HG03521 (cell line): Measurements from ENCODE around the gene DNAJB1.
"Not testable (repeated sequence)": the region's sequence is repeated elsewhere in the genome, so short reads cannot be mapped to it uniquely, and the experiment has no call there.

Experiments used
- ATAC-seq: cut with Tn5 transposase; IDR thresholded peaks from one replicate; pipeline ENCODE4 v1.9.1; 2021; ENCODE audit warnings: mild to moderate bottlenecking, moderate library complexity; ENCODE audit not compliant: unreplicated experiment

The DNAJB1 gene

DNA sequence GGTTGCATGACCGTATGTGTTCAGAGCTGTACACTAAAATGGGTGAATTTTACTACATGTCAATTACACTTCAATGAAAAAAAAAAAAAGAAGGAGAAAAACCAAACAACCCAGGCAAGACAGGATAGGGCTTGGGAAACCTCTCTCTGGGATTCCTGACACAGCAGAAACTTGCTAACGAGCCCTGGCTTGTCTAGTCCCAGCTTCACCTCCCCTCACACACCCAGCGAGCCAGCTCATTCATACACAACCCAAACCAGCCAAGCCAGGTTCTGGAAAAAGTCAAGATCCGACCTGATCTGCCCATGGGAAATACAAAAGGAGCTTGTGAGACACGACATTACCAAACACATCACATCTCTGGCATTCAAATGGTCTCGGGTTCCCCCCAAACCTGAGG lies 7.5 kb upstream of the DNAJB1 start:
- ATAC-seq: no peak

DNA sequence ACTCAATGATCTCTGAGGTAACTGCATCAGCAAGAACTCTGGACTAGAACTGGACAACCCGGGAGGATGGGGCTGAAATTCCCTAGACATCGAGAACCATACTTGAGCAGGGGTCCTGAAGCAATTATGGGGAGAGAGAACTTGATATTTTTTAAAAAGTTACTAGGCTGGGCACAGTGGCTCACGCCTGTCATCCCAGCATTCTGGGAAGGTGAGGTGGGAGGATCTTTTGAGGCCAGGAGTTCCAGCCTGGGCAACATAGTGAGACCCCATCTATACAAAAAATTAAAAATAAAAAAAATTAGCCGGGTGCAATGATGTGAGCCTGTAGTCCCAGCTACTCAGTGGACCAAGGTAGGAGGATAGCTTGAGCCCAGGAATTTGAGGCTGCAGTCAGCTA lies 2.3 kb upstream of the DNAJB1 start:
- no peak for ATAC-seq

DNA sequence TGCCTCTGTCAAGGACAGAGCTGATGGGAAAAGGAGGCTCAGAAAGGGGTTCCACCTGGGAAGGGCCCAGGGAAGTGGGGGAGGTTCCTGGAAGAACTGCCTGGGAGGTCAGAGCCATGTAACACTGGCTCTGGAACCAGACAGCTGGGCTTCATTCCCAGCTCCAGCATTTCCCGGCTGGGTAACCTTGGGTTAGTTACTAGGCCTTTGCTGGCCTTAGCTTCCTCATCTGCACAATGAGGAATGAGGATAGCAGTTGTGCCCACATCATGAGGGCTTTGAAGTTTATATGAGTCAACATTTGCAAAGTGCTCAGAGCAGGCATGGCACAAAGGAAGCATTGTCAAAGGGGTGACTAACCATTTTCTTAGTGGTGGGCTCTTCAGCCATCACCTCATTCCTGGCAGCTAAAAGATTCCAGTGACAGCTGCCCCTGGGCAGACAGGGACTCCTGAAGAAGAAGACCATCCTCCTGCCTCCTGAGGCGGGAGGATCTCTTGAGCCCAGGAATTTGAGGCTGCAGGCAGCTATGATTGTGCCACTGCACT lies 1.7 kb upstream of the DNAJB1 start:
- ATAC-seq: no peak

DNA sequence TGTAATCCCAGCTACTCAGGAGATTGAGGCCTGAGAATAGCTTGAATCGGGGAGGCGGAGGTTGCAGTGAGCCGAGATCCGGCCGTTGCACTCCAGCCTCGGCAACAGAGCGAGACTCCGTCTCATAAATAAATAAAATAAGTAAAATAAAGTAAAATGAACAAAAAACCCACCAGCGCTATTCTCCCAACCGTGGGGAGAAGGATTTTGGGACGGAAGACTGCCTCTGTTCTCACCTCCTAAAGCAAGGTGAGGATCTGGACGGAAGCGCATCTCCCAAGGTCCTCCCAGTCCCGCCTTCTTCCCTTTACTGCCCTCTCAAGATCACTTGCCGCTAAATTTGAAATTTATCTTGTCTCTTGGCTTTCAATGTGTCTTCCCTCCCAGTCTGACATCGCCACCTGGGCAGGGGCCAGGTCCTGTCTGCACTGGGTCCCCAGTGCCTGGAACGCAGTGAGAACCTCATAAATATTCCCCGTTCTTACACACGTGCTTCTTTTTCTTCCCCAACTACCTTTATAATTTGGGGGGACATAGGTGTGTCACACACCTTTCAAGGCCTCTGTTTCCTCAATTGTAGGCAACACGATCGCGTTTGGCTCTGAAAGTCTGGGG lies 1.2 kb upstream of the DNAJB1 start:
- ATAC-seq: no peak

DNA sequence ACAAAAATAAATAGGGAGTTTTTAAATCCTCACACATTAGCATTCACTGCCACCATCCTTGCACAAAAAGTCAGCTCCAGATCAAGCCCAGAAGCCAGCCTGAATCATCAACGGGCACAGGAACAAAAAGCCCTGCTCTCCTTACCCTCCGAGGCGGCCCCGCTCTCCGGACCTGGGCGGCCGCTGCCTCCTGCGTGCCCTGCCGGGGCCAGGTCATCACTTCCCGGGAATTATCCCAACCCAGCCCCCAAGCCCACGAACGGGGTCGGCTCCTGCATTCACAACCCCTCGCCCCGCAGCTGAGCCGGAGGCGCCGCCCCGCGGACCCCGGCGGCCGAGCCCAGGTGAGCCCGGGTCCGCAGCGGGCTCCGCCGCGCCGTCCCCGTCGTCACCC lies 754 bp downstream of the DNAJB1 start:
- no peak for ATAC-seq

DNA sequence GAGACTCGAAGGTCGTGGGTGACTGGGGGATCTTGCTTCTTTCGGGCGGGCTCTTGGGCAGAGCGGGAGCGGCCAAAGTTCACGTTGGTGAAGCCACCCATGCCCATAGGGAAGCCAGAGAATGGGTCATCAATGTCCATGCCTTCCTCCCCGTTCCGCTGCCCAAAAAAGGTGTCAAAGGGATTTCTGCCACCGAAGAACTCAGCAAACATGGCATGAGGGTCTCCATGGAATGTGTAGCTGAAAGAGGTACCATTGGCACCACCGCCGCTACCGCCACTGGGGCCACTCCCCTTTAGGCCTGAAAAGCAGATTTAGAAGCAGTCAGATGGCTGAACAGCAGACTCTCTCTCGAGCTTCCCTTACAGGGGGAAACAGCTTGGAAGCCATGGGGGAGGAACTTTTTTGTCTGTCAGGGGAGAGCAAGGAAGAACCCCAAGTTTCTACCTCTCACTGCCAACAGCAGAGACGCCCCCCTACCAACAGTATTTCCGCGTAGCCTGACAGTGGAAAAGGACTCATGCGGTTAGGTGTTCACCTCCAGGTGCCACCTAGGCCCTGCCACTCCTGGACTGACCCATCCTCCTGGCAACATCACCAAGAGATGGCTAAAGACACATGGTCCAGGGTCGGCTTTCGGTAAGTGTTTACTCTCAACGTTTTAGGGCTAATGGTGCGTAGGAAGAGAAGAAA lies 1.3 kb downstream of the DNAJB1 start:
- no peak for ATAC-seq

DNA sequence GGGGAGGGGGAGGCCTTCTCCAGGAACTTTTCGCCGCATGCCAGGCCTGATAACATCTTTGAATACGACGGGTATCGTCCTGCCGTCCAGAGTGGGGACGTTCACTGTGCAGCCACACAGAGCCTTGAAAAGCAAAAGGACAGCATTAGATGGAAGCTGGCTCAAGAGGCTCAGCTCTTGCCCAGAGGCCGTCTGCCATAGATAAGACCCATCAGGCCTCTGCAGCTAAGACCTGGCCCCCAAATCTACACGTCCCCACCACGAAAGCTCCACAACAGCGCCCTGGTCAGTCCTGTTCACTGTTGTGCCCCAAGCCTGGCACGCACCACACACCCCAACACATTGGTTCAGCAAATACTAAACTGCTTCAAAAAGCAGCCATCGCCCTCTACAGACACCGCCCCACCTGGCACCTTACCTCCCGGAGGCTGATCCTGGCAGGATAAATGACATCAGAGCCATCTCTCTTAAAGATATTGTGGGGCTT lies 2.1 kb downstream of the DNAJB1 start:
- no peak for ATAC-seq

DNA sequence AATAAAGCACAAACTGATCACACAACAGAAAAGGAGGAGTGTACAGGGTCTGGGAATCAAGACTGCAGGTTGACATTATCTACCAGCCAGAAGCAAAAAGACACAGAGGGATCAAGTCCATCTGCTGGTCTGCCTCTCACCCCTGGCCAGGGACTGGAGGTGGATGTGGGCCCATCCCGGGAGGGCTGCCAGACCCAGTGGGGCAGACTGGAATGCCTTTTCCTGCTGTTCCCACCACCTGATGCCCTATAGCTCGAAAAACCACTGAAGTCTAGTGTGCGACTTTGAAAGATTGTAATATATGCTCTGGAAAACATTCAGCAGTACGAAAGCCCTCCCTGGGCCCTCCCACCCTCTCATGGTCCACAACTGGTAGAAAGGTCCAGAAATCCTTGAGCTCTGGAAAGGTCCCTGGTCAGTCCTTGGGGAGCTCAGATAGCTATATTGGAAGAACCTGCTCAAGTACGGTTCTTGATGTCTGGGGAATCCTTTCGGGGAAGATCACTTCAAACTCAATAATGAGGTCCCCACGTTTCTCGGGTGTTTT lies 2.6 kb downstream of the DNAJB1 start:
- no peak for ATAC-seq

DNA sequence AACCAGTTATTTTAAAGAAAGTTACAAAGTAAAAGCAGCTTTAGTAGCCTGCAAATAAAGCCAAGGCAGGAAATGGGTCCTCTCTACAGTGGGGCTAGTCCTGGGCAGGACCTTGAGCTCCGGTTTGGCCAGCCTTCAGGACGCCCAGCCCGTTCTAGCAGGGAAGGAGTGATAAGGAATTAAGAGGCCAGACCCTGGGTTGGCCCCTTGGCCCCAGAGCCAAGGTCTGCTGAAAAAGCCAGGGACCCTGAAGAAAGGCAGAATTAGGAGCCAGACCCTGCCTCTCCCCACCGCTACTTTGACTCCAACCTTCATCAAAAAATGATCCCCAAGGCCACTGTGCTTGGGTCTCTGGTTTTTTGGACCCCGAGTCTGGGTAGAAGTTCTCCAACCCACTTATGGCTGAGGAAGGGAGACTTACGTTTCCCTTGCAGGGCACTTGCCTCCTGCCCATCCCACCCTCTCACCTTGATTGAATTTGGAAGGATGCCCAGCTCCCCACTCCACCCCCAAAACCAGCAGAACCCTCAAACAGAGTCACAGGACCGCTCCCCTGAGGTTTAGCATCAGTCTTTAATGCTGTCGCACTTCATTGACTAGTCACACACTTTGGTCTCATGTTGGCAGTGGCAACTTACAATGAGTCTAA lies 3.9 kb downstream of the DNAJB1 start:
- no peak for ATAC-seq

DNA sequence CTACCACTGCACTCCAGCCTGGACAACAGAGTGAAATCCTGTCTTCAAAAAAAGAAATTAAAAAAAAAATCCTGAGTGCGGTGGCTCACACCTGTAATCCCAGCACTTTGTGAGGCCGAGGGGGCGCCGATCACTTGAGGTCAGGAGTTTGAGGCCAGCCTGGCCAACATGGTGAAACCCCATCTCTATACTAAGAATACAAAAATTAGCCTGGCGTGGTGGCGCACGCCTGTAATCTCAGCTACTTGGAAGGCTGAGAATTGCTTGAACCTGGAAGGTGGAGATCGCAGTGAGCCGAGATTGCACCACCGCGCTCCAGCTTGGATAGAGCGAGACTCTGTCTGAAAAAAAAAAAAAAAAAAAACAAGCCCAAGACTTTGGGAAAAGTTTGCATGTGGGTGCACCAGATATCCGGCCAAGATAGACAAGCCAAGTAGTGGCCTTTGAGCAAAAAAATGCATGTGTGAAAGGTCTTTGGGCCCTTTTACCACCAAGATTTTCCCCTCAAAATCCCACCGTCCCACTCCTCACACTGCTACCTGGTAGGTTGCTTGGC lies 5.7 kb downstream of the DNAJB1 start:
- ATAC-seq: no peak

DNA sequence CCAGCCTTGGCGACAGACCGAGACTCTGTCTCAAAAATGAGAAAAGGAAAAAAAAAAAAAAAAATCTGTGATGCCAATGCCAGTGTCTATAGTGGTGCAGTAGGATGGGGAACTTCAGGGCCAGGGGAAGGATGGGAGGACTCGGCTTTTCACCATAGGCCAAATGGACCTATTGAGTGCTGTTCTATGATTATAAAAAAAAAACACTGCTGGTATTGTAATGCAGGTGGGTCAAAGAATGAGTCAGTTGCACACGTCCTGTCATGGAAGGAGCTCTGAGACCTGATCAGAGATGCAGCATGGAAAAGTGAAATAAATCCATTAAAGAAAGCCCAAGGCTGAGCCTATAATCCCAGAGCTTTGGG lies 7.0 kb downstream of the DNAJB1 start:
- no peak for ATAC-seq

DNA sequence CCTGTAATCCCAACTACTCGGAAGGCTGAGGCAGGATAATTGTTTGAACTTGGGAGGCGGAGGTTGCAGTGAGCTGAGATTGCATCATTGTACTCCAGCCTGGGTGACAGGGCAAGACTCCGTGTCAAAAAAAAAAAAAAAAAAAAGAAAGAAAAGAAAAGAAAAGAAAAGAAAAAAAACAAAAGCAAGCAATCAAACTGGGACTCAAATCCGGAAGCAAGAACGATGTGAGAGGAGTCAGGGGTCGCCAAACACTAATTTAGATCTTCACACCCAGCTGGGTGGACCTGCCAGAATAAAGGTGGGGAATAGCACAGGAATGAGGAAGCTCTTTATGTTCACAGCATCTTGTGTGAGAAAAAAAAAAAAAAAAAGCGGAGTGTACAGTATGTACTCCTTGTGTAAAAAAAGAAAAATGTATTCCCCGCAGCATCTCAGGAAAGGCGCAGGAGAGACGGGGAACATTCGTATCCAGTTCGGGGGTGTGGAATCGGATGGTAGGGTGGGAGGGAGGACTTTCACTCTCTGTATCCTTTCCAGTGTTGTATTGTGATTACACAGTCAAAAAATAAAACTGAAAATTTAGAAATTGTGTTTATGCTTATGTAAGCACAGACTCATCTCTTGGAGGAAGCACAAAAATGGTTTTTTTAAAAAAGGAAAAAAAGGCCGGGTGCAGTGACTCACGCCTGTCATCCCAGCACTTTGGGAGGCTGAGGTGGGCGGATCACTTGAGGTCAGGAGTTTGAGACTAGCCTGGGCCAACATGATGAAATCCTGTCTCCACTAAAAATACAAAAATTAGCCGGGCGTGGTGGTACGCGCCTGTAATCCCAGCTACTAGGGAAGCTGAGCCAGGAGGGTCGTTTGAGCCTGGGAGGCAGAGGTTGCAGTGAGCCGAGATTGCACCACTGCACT lies 7.6 kb downstream of the DNAJB1 start:
- ATAC-seq: no peak

DNA sequence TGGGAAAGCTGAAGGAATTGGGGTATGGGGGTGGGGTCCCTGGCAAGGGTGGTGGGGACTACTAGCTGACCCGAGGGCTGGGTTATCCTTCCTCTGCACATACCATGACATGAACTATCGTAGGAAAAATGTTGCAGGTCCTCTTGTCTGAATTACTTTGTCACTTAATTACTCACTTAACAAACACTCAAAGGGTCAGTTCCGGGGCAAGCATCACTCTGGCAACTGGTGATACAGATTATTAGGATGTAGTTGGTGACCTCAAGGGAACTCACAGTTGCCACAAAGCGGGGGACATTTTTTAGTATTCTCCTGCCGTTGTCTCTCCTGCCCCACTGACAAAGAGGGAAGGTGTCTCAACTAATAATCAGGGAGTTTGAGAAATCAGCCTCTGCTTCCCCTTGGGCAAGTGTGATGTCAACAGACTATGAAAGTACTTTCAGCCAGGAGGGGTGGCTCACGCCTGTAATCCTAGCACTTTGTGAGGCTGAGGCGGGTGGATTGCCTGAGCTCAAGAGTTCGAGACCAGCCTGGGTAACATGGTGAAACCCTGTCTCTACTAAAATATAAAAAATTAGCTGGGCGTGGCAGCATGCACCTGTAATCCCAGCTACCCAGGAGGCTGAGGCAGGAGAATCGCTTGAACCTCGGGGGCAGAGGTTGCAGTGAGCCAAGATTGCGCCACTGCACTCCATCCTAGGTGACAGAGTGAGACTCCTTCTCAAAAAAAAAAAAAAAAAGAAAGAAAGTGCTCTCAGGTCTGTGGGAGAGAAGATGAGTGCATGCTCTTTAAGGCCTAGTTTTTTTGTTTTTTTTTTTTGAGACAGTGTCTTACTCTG lies 10.3 kb downstream of the DNAJB1 start:
- no peak for ATAC-seq

DNA sequence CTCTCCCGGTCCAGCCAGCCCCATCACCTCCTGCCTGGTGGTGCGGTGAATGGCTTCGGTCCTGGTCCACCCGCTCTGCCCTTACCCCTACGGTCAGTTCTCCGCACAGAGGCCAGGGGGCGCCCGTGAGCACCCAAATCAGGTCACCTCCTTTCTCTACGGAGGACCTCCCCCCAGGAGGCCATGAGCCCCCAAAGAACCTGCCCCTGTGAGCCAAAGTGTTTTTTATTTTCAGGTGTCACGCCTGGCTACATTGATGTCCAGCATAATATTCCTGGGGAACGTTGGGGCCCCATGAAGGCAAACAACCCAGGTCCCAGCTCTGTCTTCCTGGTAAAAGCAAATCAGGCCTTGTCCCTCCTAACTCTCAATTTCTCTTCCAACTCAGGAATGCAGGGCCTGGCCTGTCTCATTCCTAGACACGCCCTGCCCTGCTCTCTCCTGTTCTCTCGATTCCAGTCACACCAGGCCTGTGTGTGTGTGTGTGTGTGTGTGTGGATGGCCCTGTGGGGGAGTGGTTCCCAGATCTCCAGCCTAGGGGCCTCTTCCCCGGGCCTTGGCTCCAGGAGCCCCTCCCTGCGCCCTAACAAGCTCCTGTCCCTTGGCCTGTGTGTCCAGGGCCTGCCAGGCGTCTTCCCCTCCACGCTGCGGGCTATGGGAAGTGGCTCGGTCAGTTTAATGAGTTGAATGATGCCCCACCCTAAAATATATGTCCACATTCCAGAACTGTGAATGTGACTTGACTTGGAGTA lies 12.5 kb downstream of the DNAJB1 start:
- no peak for ATAC-seq

DNA sequence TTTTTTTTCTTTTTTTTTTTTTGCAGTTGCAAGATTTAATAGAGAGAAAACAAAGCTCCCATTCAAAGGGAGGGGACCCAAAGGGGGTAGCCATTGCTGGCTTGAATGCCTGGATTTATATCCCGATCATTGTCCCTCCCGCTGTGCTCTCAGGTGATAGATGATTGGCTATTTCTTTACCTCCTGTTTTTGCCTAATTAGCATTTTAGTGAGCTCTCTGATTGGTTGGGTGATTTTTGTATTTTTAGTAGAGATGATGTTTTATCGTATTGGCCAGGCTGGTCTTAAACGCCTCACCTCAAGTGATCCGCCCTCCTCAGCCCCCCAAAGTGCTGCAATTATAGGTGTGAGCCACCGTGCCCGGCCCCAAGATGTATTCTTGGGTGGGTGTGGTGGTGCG lies 13.6 kb downstream of the DNAJB1 start:
- ATAC-seq: not testable (repeated sequence)

DNA sequence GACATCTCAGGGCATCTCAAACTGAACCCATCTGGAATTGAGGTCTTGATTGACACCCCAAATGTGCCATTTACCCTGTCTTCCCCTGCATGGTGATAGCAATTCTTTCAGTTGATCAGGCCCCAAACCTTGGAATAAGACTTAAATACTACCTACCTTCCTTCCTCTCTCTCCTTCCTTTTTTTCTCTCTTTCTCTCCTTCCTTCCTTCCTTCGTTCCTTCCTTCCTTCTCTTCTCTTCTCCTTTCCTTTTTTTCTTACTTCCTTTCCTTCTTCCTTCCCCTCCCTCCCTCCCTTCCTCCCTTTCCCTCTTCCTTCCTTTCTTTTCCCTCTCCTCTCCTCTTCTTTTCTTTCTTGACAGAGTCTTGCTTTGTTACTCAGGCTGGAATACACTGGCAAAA lies 14.9 kb downstream of the DNAJB1 start:
- no peak for ATAC-seq

DNA sequence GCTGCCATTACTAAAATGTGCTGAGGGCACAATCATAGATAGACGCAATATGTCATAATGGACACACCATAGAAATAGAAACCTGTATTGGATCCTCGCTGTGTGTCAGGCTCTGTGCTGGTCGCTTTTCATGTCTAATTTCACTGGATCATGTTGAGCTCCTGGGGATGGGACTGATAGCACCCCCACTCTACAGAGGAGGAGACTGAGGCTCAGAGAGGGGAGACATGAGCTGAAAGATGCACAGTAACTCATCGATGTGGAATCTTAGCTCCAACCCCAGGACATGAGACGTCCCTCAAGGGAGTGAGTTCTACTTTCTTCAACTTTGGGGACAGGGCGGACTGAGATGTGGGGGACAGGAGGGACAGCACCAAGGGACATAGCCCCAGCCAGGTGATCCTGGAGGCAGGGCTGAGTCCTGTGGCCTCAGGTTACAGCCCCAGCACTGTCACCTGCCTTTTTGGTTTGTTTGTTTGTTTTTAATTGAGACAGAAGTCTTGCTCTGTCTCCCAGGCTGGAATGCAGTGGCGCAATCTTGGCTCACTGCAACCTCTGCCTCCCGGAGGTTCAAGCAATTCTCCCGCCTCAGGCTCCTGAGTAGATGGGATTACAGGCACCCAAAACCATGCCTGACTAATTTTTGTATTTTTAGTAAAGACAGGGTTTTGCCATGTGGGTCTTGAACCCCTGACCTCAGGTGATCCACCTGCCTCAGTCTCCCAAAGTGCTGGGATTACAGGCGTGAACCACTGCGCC lies 15.7 kb downstream of the DNAJB1 start:
- ATAC-seq: no peak
